KBM-7 (cell line): ENCODE measurements around the gene HUNK.
"Not testable (repeated sequence)": the region's sequence is repeated elsewhere in the genome, so short reads cannot be mapped to it uniquely, and the experiment has no call there.

Experiments
- DNase-seq: peaks from one replicate; pipeline ENCODE4 v3.0.0-alpha.2; 2015
- in situ Hi-C: fragments of 300-500 bp; cut with MboI; formaldehyde crosslinking; loops from 2 replicates; pipeline ENCODE4 v1.14.3; 2020; ENCODE audit warnings: low sequenced_read_pairs, low pct_unique_long_range_greater_than_20kb, mixed read lengths

The HUNK gene

GRCh38 chr21:31865429-31865970, 7.3 kb upstream of the HUNK start:
- in situ Hi-C loops = loop anchor here (25.0 kb wide), 1 partner anchor 397 kb away; no protein-coding TSS in a partner anchor
- DNase-seq = no peak

GRCh38 chr21:31866077-31866511, 6.7 kb upstream of the HUNK start:
- in situ Hi-C loops = loop anchor here (25.0 kb wide), 1 partner anchor 396 kb away; no protein-coding TSS in a partner anchor
- DNase-seq = peak; percentile 82

- DNase-seq = no peak
- in situ Hi-C loops = loop anchor here (25.0 kb wide), 1 partner anchor 393 kb away; no protein-coding TSS in a partner anchor
Observed at GRCh38 chr21:31869750-31870149, 3.1 kb upstream of the HUNK start.

- in situ Hi-C loops = loop anchor here (25.0 kb wide), 1 partner anchor 392 kb away; no protein-coding TSS in a partner anchor
- no peak for DNase-seq
Observed at GRCh38 chr21:31870472-31871193, 2.2 kb upstream of the HUNK start.

GRCh38 chr21:31871371-31871770, 1.4 kb upstream of the HUNK start:
- DNase-seq = not testable (repeated sequence)
- in situ Hi-C loops = loop anchor here (25.0 kb wide), 1 partner anchor 391 kb away; no protein-coding TSS in a partner anchor

- no peak for DNase-seq
- in situ Hi-C loops = loop anchor here (25.0 kb wide), 1 partner anchor 390 kb away; no protein-coding TSS in a partner anchor
Observed at GRCh38 chr21:31872072-31872451, 758 bp upstream of the HUNK start.

GRCh38 chr21:31873275-31873695, 465 bp downstream of the HUNK start:
- peak; percentile 45 for DNase-seq
- in situ Hi-C loops = loop anchor here (25.0 kb wide), 1 partner anchor 389 kb away; no protein-coding TSS in a partner anchor

- peak; percentile 65 for DNase-seq
- in situ Hi-C loops = loop anchor here (25.0 kb wide), 1 partner anchor 388 kb away; no protein-coding TSS in a partner anchor
Observed at GRCh38 chr21:31873696-31874599, 1.1 kb downstream of the HUNK start.

- DNase-seq = no peak
- in situ Hi-C loops = loop anchor here (25.0 kb wide), 1 partner anchor 387 kb away; no protein-coding TSS in a partner anchor
Observed at GRCh38 chr21:31874812-31875212, 2.0 kb downstream of the HUNK start.

- in situ Hi-C loops = no loop called here
- no peak for DNase-seq
Observed at GRCh38 chr21:31875496-31876015, 2.7 kb downstream of the HUNK start.

- no peak for DNase-seq
- in situ Hi-C loops = no loop called here
Observed at GRCh38 chr21:31877463-31877957, 4.7 kb downstream of the HUNK start.

- in situ Hi-C loops = no loop called here
- no peak for DNase-seq
Observed at GRCh38 chr21:31878831-31879230, 6.0 kb downstream of the HUNK start.

- in situ Hi-C loops = no loop called here
- DNase-seq = no peak
Observed at GRCh38 chr21:31879241-31879650, 6.4 kb downstream of the HUNK start.

- no peak for DNase-seq
- in situ Hi-C loops = no loop called here
Observed at GRCh38 chr21:31879911-31880310, 7.1 kb downstream of the HUNK start.

GRCh38 chr21:31880816-31881215, 8.0 kb downstream of the HUNK start:
- in situ Hi-C loops = no loop called here

GRCh38 chr21:31882711-31883110, 9.9 kb downstream of the HUNK start:
- in situ Hi-C loops = no loop called here
- DNase-seq = no peak

More at GRCh38 chr21:31880816-31881215, 8.0 kb downstream of the HUNK start:
- DNase-seq = no peak

- in situ Hi-C loops = no loop called here
- no peak for DNase-seq
Observed at GRCh38 chr21:31885146-31885545, 12.3 kb downstream of the HUNK start.

- DNase-seq = no peak
- in situ Hi-C loops = no loop called here
Observed at GRCh38 chr21:31886915-31887314, 14.1 kb downstream of the HUNK start.

GRCh38 chr21:31887391-31887841, 14.6 kb downstream of the HUNK start:
- in situ Hi-C loops = no loop called here
- DNase-seq = no peak
